GM12873 (cell line): ENCODE measurements around the gene KIAA1217.

Source experiments
- TF ChIP-seq, protein P1 (sequence below): IDR thresholded peaks from 2 replicates; pipeline ENCODE4 v1.5.1; 2012; ENCODE audit warnings: low read depth, mild to moderate bottlenecking, moderate library complexity, low read length, control low read depth; ENCODE audit not compliant: insufficient read depth; ENCODE audit errors: missing control alignments

The KIAA1217 gene

DNA sequence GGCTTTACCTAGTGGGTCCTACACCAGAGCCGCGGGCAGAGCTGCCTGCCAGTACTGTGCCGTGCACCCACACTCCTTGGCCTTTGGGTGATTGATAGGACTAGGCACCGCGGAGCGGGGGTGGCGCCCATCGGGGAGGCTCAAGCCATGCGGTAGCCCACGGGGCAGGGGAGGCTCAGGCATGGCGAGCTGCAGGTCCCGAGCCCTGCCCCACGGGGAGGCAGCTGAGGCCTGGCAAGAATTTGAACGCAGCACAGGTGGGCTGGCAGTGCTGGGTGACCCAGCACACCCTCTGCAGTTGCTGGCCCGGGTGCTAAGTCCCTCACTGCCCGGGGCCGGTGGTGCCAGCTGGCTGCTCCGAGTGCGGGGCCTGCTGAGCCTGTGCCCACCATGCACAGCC is 32.3 kb upstream of the KIAA1217 start:
- TF ChIP-seq, protein P1, sequence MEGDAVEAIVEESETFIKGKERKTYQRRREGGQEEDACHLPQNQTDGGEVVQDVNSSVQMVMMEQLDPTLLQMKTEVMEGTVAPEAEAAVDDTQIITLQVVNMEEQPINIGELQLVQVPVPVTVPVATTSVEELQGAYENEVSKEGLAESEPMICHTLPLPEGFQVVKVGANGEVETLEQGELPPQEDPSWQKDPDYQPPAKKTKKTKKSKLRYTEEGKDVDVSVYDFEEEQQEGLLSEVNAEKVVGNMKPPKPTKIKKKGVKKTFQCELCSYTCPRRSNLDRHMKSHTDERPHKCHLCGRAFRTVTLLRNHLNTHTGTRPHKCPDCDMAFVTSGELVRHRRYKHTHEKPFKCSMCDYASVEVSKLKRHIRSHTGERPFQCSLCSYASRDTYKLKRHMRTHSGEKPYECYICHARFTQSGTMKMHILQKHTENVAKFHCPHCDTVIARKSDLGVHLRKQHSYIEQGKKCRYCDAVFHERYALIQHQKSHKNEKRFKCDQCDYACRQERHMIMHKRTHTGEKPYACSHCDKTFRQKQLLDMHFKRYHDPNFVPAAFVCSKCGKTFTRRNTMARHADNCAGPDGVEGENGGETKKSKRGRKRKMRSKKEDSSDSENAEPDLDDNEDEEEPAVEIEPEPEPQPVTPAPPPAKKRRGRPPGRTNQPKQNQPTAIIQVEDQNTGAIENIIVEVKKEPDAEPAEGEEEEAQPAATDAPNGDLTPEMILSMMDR: no peak

- TF ChIP-seq, protein P1: no peak
These were observed 31.3 kb upstream of the KIAA1217 start for GRCh38 chr10:24177636-24178035.

GRCh38 chr10:24180891-24181290 is 28.0 kb upstream of the KIAA1217 start:
- TF ChIP-seq, protein P1: no peak

- TF ChIP-seq, protein P1: no peak
These were observed 24.5 kb upstream of the KIAA1217 start for GRCh38 chr10:24184455-24184854.

DNA sequence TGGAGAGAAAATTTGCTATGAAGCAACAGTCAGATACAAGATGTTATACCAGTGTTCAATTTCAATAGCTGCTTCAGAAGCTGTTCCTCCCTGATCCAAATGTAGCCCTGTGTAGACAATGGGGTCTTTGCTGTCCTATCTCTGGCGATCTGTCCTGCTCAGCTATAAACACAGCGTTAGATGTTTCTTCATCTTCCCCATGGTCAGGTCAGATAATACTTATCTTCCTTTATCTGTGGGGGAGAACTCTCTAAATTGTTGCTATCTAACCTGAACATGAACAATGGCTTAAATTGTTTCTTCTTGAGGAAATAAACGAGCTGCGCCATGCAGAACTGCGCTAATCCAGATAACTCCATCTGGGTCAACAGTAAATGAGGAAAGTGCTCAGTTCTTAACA is 15.6 kb upstream of the KIAA1217 start:
- TF ChIP-seq, protein P1: no peak

DNA sequence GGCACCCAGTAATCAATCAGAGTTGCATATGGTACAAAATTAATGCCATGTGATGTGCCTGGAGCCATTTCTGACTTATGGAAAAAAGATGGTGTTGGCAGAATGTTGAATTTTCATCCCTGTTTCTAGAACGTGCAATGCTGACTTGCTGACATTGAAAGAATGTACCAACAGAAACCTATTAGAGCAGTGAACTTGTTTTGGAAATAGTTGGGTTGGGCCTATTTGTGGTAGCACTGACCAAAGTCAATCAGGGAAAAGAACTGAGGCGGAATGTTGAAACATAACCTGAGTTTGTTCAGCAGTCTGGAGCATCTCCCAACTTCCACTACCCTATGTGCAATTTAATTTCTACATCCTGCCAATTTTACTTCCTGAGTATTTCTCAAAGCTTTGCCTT is 11.7 kb upstream of the KIAA1217 start:
- TF ChIP-seq, protein P1: no peak

DNA sequence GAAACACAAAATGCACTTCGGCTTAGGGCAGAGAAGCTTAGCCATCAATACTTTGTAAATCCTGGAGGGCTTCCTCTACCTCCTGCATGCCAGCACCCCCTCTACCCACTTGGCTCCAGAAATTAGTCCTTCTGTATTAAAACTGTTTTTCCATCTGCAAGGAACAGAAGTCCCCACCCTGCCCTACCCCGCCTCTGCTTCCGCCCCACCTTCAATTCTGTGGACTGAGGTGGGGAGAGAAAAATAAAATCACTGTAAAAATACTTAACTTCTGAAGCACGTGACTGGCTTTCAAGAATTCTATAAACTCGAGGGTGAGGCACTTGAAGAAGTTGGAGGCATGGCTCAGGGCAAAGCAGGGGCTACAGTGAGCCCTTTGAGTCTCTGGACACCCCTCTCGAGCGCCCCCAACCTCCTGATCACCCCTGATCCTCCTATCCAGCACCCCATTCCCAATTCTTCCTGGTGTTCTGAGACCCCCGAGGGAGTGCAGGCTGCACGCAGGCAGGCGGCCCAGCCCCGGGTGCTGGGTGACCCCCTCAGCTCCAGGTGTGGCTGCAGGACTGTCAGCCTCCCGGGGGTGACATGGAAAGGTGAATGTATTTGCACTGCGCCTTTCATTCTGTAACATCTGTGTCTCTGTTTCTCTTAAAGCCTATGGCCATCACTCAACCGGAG is 7.3 kb upstream of the KIAA1217 start:
- TF ChIP-seq, protein P1: no peak
